ENCODE measurements around the gene NDUFS1. TPM values are rescaled to one million over a fixed set of nuclear protein-coding genes. Genes with fewer than 3 reads are reported as not detected.

The NDUFS1 gene
- 111 and 120 TPM in 2 replicates for total RNA-seq

DNA sequence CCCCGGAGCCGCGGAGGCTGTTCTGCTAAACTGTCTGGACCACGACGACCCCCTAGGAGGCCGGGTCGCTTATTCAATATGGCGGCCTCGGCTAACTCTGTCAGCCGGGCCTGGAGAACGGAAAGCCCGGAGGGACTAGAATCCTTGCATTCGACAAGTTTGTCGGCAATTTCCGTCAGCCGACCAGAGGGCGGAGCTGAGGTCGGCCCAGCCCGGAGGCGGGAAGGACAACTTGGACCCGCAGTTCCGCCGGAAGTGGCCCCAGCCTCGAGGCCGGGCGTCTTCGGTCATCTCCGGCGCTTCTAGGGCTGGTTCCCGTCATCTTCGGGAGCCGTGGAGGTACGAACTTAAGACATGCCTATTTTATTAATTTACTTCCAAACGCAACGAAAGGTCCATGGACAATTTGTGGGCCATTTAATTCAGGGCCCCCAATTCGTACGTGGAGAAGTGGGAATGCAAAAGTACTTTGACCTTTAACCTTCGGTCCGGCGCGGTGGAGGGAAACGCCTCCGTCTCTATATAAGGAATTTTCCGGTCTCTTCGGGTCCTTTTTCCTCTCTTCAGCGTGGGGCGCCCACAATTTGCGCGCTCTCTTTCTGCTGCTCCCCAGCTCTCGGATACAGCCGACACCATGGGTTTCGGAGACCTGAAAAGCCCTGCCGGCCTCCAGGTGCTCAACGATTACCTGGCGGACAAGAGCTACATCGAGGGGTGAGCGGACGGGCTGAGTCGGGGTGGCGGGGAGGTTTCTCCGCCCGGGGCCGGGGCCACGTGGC, at the start of gene NDUFS1, which contains the start of gene EEF1B2:
TSS of gene NDUFS1 (minus strand) at position 99 of the 779 bp plus-strand sequence. CDS start 5,766 bp downstream, outside the sequence.
TSS of gene EEF1B2 (plus strand) at position 550 of the 779 bp plus-strand sequence. CDS start at position 635, 85 bp downstream.

DNA sequence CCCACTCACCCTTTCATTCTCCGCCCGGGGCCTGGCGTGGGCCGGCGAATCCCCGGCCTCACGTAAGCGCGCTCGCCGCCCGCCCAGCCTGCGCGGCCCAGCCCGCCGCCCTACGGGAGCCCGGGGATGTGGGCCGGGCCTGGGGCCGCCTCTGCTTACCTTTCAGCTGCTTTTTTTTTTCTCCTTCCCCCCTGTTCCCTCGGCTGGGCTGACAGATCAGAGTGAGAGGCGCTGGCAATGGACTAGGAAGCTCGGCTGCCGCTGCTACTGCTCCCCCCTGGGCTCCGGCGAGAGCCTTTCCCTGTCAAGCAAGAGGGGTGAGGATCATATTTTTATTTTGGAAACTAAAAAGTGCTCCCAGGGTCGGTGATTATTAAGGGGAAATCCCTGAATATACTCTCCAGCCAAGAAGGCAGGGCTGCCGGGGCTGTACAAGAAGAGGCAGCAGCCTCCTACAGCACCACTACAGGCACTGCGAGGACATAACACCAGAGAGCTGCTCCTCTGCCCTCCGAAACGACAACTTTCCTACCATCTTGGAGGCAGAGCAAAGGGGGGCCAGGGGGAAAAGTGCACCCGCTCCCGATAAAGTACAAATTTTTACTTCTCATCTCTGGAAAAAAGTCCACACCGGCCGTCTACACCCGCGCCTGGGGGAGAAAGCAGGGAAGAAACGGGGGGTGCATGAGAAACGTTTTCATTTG, 73.3 kb downstream of the NDUFS1 start, which contains the start of gene INO80D:
TSS of gene INO80D (minus strand) at position 433 of the 704 bp plus-strand sequence. CDS start 23,158 bp downstream, outside the sequence.

Other genes starting within 250 kb of the NDUFS1 start
- 2.2 and 3.0 TPM in 2 replicates for gene INO80D, start 73.3 kb downstream of the NDUFS1 start, total RNA-seq
- 606 and 608 TPM in 2 replicates for gene EEF1B2, start 451 bp upstream of the NDUFS1 start, total RNA-seq
- 2.7 and 3.5 TPM in 2 replicates for gene ZDBF2, start 115.2 kb upstream of the NDUFS1 start, total RNA-seq

All from bronchus fibroblast of lung (primary cell).